Transverse colon (tissue), 4 donors: Measurements from ENCODE around the gene GPBP1L1. TPM values are rescaled to one million over a fixed set of nuclear protein-coding genes. Genes with fewer than 3 reads are reported as not detected.

Experiments used
- DNase-seq: peaks from one replicate; pipeline ENCODE4 v3.0.0-alpha.2; 2019
- H3K27ac ChIP-seq, 4 donors: fragments of 200-600 bp; sonication (generic); 2 replicates each; pipeline ENCODE4 v1.5.1; 2016 to 2018; ENCODE audit warnings: inconsistent platforms in 4 of 4
- H3K27me3 ChIP-seq: fragments of 200-600 bp; sonication (generic); 2 replicates; pipeline ENCODE4 v1.5.1; 2017; ENCODE audit warnings: inconsistent platforms
- H3K36me3 ChIP-seq, 4 donors: fragments of 200-600 bp; sonication (generic); 2 replicates each; pipeline ENCODE4 v1.5.1; 2017 to 2019; ENCODE audit warnings: inconsistent platforms in 4 of 4
- H3K4me1 ChIP-seq, 4 donors: fragments of 200-600 bp; sonication (generic); 2 replicates each; pipeline ENCODE4 v1.5.1; 2017 to 2020; ENCODE audit warnings: inconsistent platforms in 4 of 4
- H3K4me3 ChIP-seq, 4 donors: fragments of 200-600 bp; sonication (generic); 1 replicate in 1 of 4; 2 replicates in 3 of 4; pipeline versions ENCODE4 v1.5.1 to v1.6.1; 2017 to 2019; ENCODE audit warnings: inconsistent platforms in 4 of 4
- H3K9me3 ChIP-seq, 2 donors: fragments of 200-600 bp; sonication (generic); 2 replicates each; pipeline ENCODE4 v1.5.1; 2017 to 2019; ENCODE audit warnings: inconsistent platforms in 2 of 2
- EP300 ChIP-seq: sonication (generic); formaldehyde crosslinking; IDR thresholded peaks from one replicate; pipeline ENCODE4 v1.6.1; 2017; ENCODE audit warnings: antibody characterized with exemption, low read depth
- POLR2A ChIP-seq: fragments of 450-650 bp; IDR thresholded peaks from one replicate; pipeline ENCODE4 v1.6.1; 2016; ENCODE audit warnings: antibody characterized with exemption, mild to moderate bottlenecking, moderate library complexity
- POLR2AphosphoS5 ChIP-seq, 3 donors: sonication (generic); formaldehyde crosslinking; IDR thresholded peaks; one replicate each; pipeline ENCODE4 v1.6.1; 2016; ENCODE audit warnings: antibody characterized with exemption in 3 of 3
- WGBS, 2 donors: methylation state at CpG; one replicate each; pipeline ENCODE4 v1.1.5; 2018; ENCODE audit warnings: low coverage in 1 of 2; 5-methylcytosine and 5-hydroxymethylcytosine counted together
- in situ Hi-C, 4 donors: fragments of 200-750 bp; cut with MboI; loops; one replicate each; pipeline versions ENCODE4 v1.15.0 to v1.15.1; 2017; ENCODE audit warnings: low sequenced_read_pairs in 3 of 4, low pct_ligation_motif_present in 1 of 4, low pct_unique_long_range_greater_than_20kb in 1 of 4
- intact Hi-C: fragments of 100-400 bp; cut with DNase I; formaldehyde crosslinking; loops from one replicate; pipeline ENCODE4 v1.15.1; 2023; ENCODE audit warnings: low total_unique reads
- total RNA-seq, 4 donors: library from RNA; depleted of rRNA; stranded (reverse); fragments of >200 nt; gene quantifications; one replicate each; pipeline ENCODE4 v1.1.0, GENCODE V29; 2016
- TF ChIP-seq, protein P1 (sequence below), 5 experiments: fragments of 200-600 bp in 3 of 5; fragments of 450-650 bp in 2 of 5; sonication (generic) in 3 of 5; IDR thresholded peaks; 1 replicate in 2 of 5; 2 replicates in 3 of 5; pipeline ENCODE4 v1.5.1; 2016 to 2017; ENCODE audit warnings: antibody characterized with exemption in 5 of 5, inconsistent platforms in 3 of 5, mild to moderate bottlenecking in 2 of 5, moderate library complexity in 1 of 5

GPBP1L1 gene
- total RNA-seq, 4 donors from 2014 or later = 162 to 284 (median 222) TPM

DNA sequence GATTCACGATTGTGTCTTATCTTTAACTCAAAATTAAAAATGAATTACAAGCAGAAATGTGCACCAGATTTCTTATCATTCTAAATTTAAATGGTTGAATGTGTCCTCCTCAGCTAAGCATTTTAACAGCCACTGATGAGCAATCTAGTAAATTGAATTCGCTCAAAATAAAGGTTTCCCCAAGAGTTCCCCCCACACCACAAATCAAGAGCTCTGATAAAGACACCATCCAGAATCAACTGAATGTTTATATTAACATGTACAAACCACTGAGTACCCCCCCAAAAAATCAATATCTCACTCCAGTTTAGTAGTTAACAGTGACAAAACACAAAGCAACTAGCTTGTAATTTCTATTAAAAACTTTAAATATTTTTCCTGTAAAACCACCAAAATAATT, 1.9 kb downstream of the GPBP1L1 start:
- intact Hi-C loops = no loop called here
- H3K27me3 ChIP-seq = no peaks in the 10 kb centered on the region
- in situ Hi-C loops = no loop called here
- no peak for TF ChIP-seq POLR2A
- no peak for TF ChIP-seq POLR2AphosphoS5 (IDR thresholded peaks at IDR 0.05)
- TF ChIP-seq, protein P1, sequence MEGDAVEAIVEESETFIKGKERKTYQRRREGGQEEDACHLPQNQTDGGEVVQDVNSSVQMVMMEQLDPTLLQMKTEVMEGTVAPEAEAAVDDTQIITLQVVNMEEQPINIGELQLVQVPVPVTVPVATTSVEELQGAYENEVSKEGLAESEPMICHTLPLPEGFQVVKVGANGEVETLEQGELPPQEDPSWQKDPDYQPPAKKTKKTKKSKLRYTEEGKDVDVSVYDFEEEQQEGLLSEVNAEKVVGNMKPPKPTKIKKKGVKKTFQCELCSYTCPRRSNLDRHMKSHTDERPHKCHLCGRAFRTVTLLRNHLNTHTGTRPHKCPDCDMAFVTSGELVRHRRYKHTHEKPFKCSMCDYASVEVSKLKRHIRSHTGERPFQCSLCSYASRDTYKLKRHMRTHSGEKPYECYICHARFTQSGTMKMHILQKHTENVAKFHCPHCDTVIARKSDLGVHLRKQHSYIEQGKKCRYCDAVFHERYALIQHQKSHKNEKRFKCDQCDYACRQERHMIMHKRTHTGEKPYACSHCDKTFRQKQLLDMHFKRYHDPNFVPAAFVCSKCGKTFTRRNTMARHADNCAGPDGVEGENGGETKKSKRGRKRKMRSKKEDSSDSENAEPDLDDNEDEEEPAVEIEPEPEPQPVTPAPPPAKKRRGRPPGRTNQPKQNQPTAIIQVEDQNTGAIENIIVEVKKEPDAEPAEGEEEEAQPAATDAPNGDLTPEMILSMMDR (IDR thresholded peaks at IDR 0.05) = no peak
- TF ChIP-seq EP300 = no peak
- peaks cover 15 to 72% (median 63%) of the 10 kb centered on the region in 4 donors for H3K4me1 ChIP-seq
- no peaks in the 10 kb centered on the region for H3K36me3 ChIP-seq
- H3K4me3 ChIP-seq = peak overlapping the region in 3 of 4 donors; percentile 78 to 99 (median 89)
- no peaks in the 10 kb centered on the region for H3K9me3 ChIP-seq
- DNase-seq = no peak
- WGBS, 2 donors = 19 to 22% methylated on average over 2 of the region's 2 CpGs
- H3K27ac ChIP-seq = peak overlapping the region; percentile 25 to 100 (median 97)

DNA sequence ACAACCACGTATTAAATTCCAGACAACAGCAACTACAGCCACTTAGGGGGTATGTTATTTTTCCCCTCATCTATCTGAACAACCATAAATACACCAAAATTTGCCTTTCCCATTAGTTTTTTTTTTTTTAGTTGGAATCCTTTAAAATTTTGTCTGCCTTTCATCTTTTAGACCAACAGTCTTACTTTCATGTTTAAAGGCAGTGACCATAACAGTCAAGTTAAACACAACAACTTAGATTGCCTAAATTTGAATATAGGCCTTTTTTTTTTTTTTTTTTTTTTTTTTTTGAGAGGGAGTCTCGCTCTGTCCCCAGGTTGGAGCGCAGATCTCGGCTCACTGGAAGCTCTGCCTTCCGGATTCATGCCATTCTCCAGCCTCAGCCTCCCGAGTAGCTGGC, 3.4 kb downstream of the GPBP1L1 start:
- WGBS, 2 donors = 64 to 84% methylated on average over 3 to 6 of the region's 6 CpGs
- TF ChIP-seq POLR2A = no peak
- TF ChIP-seq, protein P1 (IDR thresholded peaks at IDR 0.05) = no peak

DNA sequence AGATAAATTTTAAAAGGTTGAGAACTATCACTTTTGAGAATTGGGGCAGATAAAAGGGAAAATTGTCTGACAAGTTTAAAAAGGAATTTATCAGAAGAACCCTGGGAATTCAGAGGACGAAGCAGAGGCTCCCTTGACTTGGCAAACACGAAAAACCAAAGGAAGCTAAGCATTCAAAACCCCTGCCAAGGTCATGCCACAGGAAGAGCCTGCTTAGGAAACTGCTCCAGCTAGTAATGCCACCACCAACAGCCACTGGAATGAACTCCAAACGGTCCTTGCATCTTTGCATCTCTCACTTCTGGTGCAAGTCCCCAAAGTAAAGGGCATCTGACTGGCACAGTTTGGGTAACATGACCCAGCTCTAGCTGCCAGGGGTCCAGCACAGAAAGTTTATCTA, 7.2 kb downstream of the GPBP1L1 start:
- H3K4me1 ChIP-seq = peaks cover 36 to 99% (median 78%) of the 10 kb centered on the region in 4 donors
- H3K27me3 ChIP-seq = no peaks in the 10 kb centered on the region
- intact Hi-C loops = no loop called here
- WGBS, 2 donors = 0 to 29% methylated on average over 2 to 3 of the region's 3 CpGs
- no peak for DNase-seq
- no peaks in the 10 kb centered on the region for H3K9me3 ChIP-seq
- peak overlapping the region in 2 of 4 donors; percentile 1 to 9 for H3K27ac ChIP-seq
- H3K36me3 ChIP-seq = no peaks in the 10 kb centered on the region
- TF ChIP-seq, protein P1 (IDR thresholded peaks at IDR 0.05) = no peak
- TF ChIP-seq POLR2A = no peak
- no peak for TF ChIP-seq EP300
- TF ChIP-seq POLR2AphosphoS5 (IDR thresholded peaks at IDR 0.05) = no peak
- in situ Hi-C loops = no loop called here
- no peak overlapping the region for H3K4me3 ChIP-seq

More for the DNA sequence above, 3.4 kb downstream of the GPBP1L1 start:
- Histone ChIP-seq H3K9me3 (no peaks in the 10 kb centered on the region), H3K27ac (peak overlapping the region in 1 of 4 donors; percentile 32), H3K27me3 (no peaks in the 10 kb centered on the region), H3K4me1 (peaks cover 26 to 76% (median 62%) of the 10 kb centered on the region in 4 donors), H3K36me3 (no peaks in the 10 kb centered on the region), H3K4me3 (no peak overlapping the region)
- in situ Hi-C loops = no loop called here
- intact Hi-C loops = no loop called here
- no peak for DNase-seq

DNA sequence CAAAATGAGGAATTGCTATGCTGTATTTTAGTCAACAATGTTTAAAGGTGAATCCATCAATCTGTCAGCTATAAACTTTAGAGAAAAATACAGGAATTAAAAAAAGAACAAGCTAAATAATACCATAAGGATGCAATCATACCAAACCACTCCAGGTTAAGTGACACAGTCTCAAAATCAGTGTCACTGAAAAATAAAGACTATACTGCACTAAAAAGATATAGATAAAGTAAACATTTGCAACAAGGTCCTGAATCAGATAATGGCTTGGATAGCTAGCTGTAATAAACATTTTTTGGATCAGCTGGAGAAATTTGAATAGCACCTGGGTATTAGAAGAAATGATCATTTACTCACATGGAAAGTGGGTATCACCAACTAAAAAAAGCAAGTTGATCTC, 7.8 kb downstream of the GPBP1L1 start:
- TF ChIP-seq, protein P1 (IDR thresholded peaks at IDR 0.05) = no peak
- no peak for TF ChIP-seq POLR2A
- TF ChIP-seq EP300 = no peak
- Histone ChIP-seq H3K9me3 (no peaks in the 10 kb centered on the region), H3K27ac (no peak overlapping the region), H3K27me3 (no peaks in the 10 kb centered on the region), H3K36me3 (no peaks in the 10 kb centered on the region), H3K4me1 (peaks cover 36 to 99% (median 80%) of the 10 kb centered on the region in 4 donors), H3K4me3 (no peak overlapping the region)
- intact Hi-C loops = no loop called here
- DNase-seq = no peak
- in situ Hi-C loops = no loop called here
